ENCODE measurements around the gene HIBADH.

DNA sequence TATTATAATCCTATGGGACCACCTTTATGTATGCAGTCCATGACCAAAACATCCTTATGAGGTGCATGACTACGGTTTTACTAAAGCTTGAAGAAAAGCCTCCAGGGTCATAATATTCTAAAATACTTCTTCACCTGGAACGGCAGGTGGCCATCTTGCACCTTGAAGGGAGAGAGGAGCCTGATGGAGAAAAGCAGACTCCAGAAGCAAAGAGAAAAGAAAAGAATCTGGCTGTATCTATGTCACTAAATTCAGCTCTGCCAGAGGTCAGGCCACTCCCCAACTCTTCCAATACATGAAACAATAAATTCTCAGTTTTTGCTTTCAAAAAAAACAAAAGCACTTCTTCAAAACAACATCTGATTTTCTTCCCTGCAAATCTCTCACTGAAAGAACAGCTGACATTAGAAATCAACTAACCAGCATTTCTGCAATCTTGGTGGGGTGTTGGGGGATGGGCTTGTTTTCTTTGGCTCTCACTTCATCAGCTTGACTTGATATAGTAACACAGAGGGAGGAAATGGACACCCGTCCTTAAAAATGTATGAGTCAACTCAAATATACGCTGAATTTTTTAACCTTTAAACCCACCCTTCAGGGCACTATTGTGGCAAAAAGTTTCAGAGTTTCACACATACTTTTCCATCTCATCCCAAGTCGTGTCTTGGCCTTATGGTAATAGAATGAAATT, 21.7 kb downstream of the HIBADH start:
- TF ChIP-seq, protein P1, sequence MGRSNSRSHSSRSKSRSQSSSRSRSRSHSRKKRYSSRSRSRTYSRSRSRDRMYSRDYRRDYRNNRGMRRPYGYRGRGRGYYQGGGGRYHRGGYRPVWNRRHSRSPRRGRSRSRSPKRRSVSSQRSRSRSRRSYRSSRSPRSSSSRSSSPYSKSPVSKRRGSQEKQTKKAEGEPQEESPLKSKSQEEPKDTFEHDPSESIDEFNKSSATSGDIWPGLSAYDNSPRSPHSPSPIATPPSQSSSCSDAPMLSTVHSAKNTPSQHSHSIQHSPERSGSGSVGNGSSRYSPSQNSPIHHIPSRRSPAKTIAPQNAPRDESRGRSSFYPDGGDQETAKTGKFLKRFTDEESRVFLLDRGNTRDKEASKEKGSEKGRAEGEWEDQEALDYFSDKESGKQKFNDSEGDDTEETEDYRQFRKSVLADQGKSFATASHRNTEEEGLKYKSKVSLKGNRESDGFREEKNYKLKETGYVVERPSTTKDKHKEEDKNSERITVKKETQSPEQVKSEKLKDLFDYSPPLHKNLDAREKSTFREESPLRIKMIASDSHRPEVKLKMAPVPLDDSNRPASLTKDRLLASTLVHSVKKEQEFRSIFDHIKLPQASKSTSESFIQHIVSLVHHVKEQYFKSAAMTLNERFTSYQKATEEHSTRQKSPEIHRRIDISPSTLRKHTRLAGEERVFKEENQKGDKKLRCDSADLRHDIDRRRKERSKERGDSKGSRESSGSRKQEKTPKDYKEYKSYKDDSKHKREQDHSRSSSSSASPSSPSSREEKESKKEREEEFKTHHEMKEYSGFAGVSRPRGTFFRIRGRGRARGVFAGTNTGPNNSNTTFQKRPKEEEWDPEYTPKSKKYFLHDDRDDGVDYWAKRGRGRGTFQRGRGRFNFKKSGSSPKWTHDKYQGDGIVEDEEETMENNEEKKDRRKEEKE (IDR thresholded peaks at IDR 0.05) = no peak
- TF ChIP-seq, protein P2, sequence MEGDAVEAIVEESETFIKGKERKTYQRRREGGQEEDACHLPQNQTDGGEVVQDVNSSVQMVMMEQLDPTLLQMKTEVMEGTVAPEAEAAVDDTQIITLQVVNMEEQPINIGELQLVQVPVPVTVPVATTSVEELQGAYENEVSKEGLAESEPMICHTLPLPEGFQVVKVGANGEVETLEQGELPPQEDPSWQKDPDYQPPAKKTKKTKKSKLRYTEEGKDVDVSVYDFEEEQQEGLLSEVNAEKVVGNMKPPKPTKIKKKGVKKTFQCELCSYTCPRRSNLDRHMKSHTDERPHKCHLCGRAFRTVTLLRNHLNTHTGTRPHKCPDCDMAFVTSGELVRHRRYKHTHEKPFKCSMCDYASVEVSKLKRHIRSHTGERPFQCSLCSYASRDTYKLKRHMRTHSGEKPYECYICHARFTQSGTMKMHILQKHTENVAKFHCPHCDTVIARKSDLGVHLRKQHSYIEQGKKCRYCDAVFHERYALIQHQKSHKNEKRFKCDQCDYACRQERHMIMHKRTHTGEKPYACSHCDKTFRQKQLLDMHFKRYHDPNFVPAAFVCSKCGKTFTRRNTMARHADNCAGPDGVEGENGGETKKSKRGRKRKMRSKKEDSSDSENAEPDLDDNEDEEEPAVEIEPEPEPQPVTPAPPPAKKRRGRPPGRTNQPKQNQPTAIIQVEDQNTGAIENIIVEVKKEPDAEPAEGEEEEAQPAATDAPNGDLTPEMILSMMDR (IDR thresholded peaks at IDR 0.05 in 2 of 3, conservative IDR thresholded peaks at IDR 0.05 in 1 of 3; ENCODE audit: control insufficient read depth in 2 of 3, extremely low read depth in 1 of 3, insufficient read depth in 1 of 3, low read depth in 3 of 3, low read length in 3 of 3) = no peak
- TF ChIP-seq NBN (IDR thresholded peaks at IDR 0.05) = no peak
- TF ChIP-seq EZH2 (IDR thresholded peaks at IDR 0.05; ENCODE audit: borderline replicate concordance, control insufficient read depth, low read depth, low read length) = no peak
- TF ChIP-seq SUZ12 (IDR thresholded peaks at IDR 0.05; ENCODE audit: unreplicated experiment) = no peak
- TF ChIP-seq, protein P3, sequence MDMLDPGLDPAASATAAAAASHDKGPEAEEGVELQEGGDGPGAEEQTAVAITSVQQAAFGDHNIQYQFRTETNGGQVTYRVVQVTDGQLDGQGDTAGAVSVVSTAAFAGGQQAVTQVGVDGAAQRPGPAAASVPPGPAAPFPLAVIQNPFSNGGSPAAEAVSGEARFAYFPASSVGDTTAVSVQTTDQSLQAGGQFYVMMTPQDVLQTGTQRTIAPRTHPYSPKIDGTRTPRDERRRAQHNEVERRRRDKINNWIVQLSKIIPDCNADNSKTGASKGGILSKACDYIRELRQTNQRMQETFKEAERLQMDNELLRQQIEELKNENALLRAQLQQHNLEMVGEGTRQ (IDR thresholded peaks at IDR 0.05; ENCODE audit: borderline replicate concordance, low read depth, low read length) = no peak
- TF ChIP-seq, protein P4, sequence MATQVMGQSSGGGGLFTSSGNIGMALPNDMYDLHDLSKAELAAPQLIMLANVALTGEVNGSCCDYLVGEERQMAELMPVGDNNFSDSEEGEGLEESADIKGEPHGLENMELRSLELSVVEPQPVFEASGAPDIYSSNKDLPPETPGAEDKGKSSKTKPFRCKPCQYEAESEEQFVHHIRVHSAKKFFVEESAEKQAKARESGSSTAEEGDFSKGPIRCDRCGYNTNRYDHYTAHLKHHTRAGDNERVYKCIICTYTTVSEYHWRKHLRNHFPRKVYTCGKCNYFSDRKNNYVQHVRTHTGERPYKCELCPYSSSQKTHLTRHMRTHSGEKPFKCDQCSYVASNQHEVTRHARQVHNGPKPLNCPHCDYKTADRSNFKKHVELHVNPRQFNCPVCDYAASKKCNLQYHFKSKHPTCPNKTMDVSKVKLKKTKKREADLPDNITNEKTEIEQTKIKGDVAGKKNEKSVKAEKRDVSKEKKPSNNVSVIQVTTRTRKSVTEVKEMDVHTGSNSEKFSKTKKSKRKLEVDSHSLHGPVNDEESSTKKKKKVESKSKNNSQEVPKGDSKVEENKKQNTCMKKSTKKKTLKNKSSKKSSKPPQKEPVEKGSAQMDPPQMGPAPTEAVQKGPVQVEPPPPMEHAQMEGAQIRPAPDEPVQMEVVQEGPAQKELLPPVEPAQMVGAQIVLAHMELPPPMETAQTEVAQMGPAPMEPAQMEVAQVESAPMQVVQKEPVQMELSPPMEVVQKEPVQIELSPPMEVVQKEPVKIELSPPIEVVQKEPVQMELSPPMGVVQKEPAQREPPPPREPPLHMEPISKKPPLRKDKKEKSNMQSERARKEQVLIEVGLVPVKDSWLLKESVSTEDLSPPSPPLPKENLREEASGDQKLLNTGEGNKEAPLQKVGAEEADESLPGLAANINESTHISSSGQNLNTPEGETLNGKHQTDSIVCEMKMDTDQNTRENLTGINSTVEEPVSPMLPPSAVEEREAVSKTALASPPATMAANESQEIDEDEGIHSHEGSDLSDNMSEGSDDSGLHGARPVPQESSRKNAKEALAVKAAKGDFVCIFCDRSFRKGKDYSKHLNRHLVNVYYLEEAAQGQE (IDR thresholded peaks at IDR 0.05; ENCODE audit: low read depth, low read length) = no peak
- TF ChIP-seq HDAC6 (IDR thresholded peaks at IDR 0.05; ENCODE audit: unreplicated experiment) = no peak
- no peak for TF ChIP-seq BRCA1 (IDR thresholded peaks at IDR 0.05; ENCODE audit: low read depth, low read length)
- TF ChIP-seq, protein P5, sequence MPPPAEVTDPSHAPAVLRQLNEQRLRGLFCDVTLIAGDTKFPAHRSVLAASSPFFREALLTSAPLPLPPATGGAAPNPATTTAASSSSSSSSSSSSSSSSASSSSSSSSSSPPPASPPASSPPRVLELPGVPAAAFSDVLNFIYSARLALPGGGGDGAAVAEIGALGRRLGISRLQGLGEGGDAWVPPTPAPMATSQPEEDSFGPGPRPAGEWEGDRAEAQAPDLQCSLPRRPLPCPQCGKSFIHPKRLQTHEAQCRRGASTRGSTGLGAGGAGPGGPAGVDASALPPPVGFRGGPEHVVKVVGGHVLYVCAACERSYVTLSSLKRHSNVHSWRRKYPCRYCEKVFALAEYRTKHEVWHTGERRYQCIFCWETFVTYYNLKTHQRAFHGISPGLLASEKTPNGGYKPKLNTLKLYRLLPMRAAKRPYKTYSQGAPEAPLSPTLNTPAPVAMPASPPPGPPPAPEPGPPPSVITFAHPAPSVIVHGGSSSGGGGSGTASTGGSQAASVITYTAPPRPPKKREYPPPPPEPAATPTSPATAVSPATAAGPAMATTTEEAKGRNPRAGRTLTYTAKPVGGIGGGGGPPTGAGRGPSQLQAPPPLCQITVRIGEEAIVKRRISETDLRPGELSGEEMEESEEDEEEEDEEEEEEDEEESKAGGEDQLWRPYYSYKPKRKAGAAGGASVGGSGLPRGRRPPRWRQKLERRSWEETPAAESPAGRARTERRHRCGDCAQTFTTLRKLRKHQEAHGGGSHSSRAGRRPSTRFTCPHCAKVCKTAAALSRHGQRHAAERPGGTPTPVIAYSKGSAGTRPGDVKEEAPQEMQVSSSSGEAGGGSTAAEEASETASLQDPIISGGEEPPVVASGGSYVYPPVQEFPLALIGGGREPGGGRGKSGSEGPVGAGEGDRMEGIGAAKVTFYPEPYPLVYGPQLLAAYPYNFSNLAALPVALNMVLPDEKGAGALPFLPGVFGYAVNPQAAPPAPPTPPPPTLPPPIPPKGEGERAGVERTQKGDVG (CRISPR knock-in tag; IDR thresholded peaks at IDR 0.05) = no peak
- TF ChIP-seq, protein P6, sequence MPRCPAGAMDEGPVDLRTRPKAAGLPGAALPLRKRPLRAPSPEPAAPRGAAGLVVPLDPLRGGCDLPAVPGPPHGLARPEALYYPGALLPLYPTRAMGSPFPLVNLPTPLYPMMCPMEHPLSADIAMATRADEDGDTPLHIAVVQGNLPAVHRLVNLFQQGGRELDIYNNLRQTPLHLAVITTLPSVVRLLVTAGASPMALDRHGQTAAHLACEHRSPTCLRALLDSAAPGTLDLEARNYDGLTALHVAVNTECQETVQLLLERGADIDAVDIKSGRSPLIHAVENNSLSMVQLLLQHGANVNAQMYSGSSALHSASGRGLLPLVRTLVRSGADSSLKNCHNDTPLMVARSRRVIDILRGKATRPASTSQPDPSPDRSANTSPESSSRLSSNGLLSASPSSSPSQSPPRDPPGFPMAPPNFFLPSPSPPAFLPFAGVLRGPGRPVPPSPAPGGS (IDR thresholded peaks at IDR 0.05; ENCODE audit: borderline replicate concordance, insufficient read depth, low read depth, low read length, poor library complexity, severe bottlenecking) = no peak
- TF ChIP-seq POLR2AphosphoS5 (IDR thresholded peaks at IDR 0.05; ENCODE audit: low read length) = no peak
- TF ChIP-seq POLR2AphosphoS2 (IDR thresholded peaks at IDR 0.05; ENCODE audit: low read depth, low read length) = no peak
- TF ChIP-seq JUNB (IDR thresholded peaks at IDR 0.05) = no peak
